ENCODE data around the gene ZNF467. TPM values are rescaled to one million over a fixed set of nuclear protein-coding genes. Genes with fewer than 3 reads are reported as not detected.

ZNF467 gene
- total RNA-seq (1 to 10 TPM; 1.7 to 2.8 (median 2.3) TPM), polyA plus RNA-seq (1 to 10 TPM in 2 of 3 donors, under 1 TPM in 1; 0.87 to 1.3 (median 1.2) TPM)
- long read RNA-seq, donor 1, partial matches to known transcripts: 0 of 1 reads
- long read RNA-seq, donor 1, other reads (novel, unspliced or antisense): 1 of 1 reads
- long read RNA-seq, donor 2, partial matches to known transcripts: 0 of 6 reads
- long read RNA-seq, donor 2, other reads (novel, unspliced or antisense): 6 of 6 reads

- intact Hi-C loops (cut with DNase I): loop anchor here in 1 of 2 donors (5.0 kb wide), 1 partner anchor 64 kb away; the partner anchor contains the start of gene ZNF862
- H3K27ac ChIP-seq: no peak within 1 kb of the TSS
- ATAC-seq: no peak
- no peaks in the 10 kb centered on the region for H3K27me3 ChIP-seq (ENCODE audit: insufficient read depth in 3 of 3, low read length in 2 of 3)
- no peak for TF ChIP-seq CTCF (IDR thresholded peaks at IDR 0.05)
- H3K9me3 ChIP-seq: no peaks in the 10 kb centered on the region
- 1 to 2% (median 2%) methylated on average over 32 to 57 of the region's 57 CpGs for WGBS, 3 donors
- H3K36me3 ChIP-seq (ENCODE audit: insufficient read depth in 1 of 2, low read depth in 1 of 2): no peaks in the 10 kb centered on the region
- H3K4me3 ChIP-seq: peak within 1 kb of the TSS; percentile 70
- H3K4me1 ChIP-seq: peaks cover 5% of the 10 kb centered on the region
- peak; percentile 60 to 77 for DNase-seq
Measured at GRCh38 chr7:149773446-149774236, at the start of gene ZNF467. TSS of gene ZNF467 (minus strand) at chr7:149773588. CDS start at chr7:149771032, 2,556 bp downstream.

- Histone ChIP-seq H3K4me1 (no peaks in the 10 kb centered on the region), H3K27me3 (ENCODE audit: insufficient read depth in 3 of 3, low read length in 2 of 3) (no peaks in the 10 kb centered on the region), H3K4me3 (no peak overlapping the region), H3K9me3 (no peaks in the 10 kb centered on the region), H3K27ac (no peak overlapping the region), H3K36me3 (ENCODE audit: insufficient read depth in 1 of 2, low read depth in 1 of 2) (no peaks in the 10 kb centered on the region)
- 53 to 61% (median 54%) methylated on average over 15 to 22 of the region's 22 CpGs for WGBS, 3 donors
- no peak for ATAC-seq
- peak; percentile 4 to 43 for DNase-seq
- intact Hi-C loops (cut with DNase I): no loop called here
- no peak for TF ChIP-seq CTCF (IDR thresholded peaks at IDR 0.05)
Measured at GRCh38 chr7:149822353-149822943, 49.1 kb upstream of the ZNF467 start.

- intact Hi-C loops (cut with DNase I): no loop called here
- no peak overlapping the region for H3K27ac ChIP-seq
- H3K27me3 ChIP-seq (ENCODE audit: insufficient read depth in 3 of 3, low read length in 2 of 3): no peaks in the 10 kb centered on the region
- 67 to 79% (median 69%) methylated on average over 28 to 30 of the region's 30 CpGs for WGBS, 3 donors
- no peaks in the 10 kb centered on the region for H3K9me3 ChIP-seq
- no peak for TF ChIP-seq CTCF (IDR thresholded peaks at IDR 0.05)
- H3K4me1 ChIP-seq: no peaks in the 10 kb centered on the region
- DNase-seq (peak; percentile 11 to 48), ATAC-seq (no peak)
- no peaks in the 10 kb centered on the region for H3K36me3 ChIP-seq (ENCODE audit: insufficient read depth in 1 of 2, low read depth in 1 of 2)
- no peak overlapping the region for H3K4me3 ChIP-seq
Measured at GRCh38 chr7:149821191-149822148, 48.1 kb upstream of the ZNF467 start.

- 39 to 55% (median 44%) methylated on average over 17 of the region's 17 CpGs for WGBS, 3 donors
- no peaks in the 10 kb centered on the region for H3K9me3 ChIP-seq
- no peaks in the 10 kb centered on the region for H3K27me3 ChIP-seq (ENCODE audit: insufficient read depth in 3 of 3, low read length in 2 of 3)
- peak; percentile 13 to 41 for DNase-seq
- no peak overlapping the region for H3K27ac ChIP-seq
- no peaks in the 10 kb centered on the region for H3K36me3 ChIP-seq (ENCODE audit: insufficient read depth in 1 of 2, low read depth in 1 of 2)
- peak in 1 of 4 donors; percentile 29 for ATAC-seq
- intact Hi-C loops (cut with DNase I): no loop called here
- H3K4me1 ChIP-seq: no peaks in the 10 kb centered on the region
- no peak overlapping the region for H3K4me3 ChIP-seq
- TF ChIP-seq CTCF (IDR thresholded peaks at IDR 0.05): no peak
Measured at GRCh38 chr7:149820622-149821190, 47.3 kb upstream of the ZNF467 start.

Measured in psoas muscle (tissue), 8 donors.